GM18507 (cell line): ENCODE data around the gene TRIO.
"Not testable (repeated sequence)": the region's sequence is repeated elsewhere in the genome, so short reads cannot be mapped to it uniquely, and the experiment has no call there.

Experiments
- DNase-seq: peaks from one replicate; pipeline ENCODE4 v3.0.0; 2011; ENCODE audit warnings: low read depth; ENCODE audit not compliant: insufficient read length; ENCODE audit errors: extremely low spot score
- FAIRE-seq: peaks from 2 replicates; lab custom pipeline; 2011; peaks lifted over from hg19 to GRCh38; lab: Jason Lieb, UNC

The TRIO gene

GRCh38 chr5:14200312-14200990 is 57.3 kb downstream of the TRIO start:
- DNase-seq (no peak), FAIRE-seq (no peak)

- DNase-seq (no peak), FAIRE-seq (no peak)
Observed at GRCh38 chr5:14201325-14202045, 58.3 kb downstream of the TRIO start.

- DNase-seq = no peak
- peak; percentile 9 for FAIRE-seq
Observed at GRCh38 chr5:14202462-14202861, 59.3 kb downstream of the TRIO start.

- DNase-seq = no peak
Observed at GRCh38 chr5:14204011-14204670, 61.0 kb downstream of the TRIO start.

GRCh38 chr5:14204785-14205321 is 61.7 kb downstream of the TRIO start:
- DNase-seq (no peak), FAIRE-seq (peak; percentile 64)

More at GRCh38 chr5:14204011-14204670, 61.0 kb downstream of the TRIO start:
- no peak for FAIRE-seq

- no peak for FAIRE-seq
- no peak for DNase-seq
Observed at GRCh38 chr5:14206028-14206725, 63.0 kb downstream of the TRIO start.

GRCh38 chr5:14207428-14207827 is 64.3 kb downstream of the TRIO start:
- DNase-seq = not testable (repeated sequence)
- FAIRE-seq = peak; percentile 60

- peak; percentile 95 for FAIRE-seq
- DNase-seq = no peak
Observed at GRCh38 chr5:14208071-14209021, 65.2 kb downstream of the TRIO start.

- no peak for DNase-seq
- peak; percentile 18 for FAIRE-seq
Observed at GRCh38 chr5:14209222-14209822, 66.2 kb downstream of the TRIO start.

- DNase-seq (no peak), FAIRE-seq (no peak)
Observed at GRCh38 chr5:14209836-14210235, 66.7 kb downstream of the TRIO start.

- no peak for FAIRE-seq
Observed at GRCh38 chr5:14210729-14211128, 67.6 kb downstream of the TRIO start.

GRCh38 chr5:14211818-14212803 is 69.0 kb downstream of the TRIO start:
- DNase-seq (no peak), FAIRE-seq (peak; percentile 93)

More at GRCh38 chr5:14210729-14211128, 67.6 kb downstream of the TRIO start:
- DNase-seq = no peak

GRCh38 chr5:14212838-14213237 is 69.7 kb downstream of the TRIO start:
- DNase-seq (no peak), FAIRE-seq (no peak)

GRCh38 chr5:14213253-14213652 is 70.1 kb downstream of the TRIO start:
- FAIRE-seq (no peak), DNase-seq (no peak)

GRCh38 chr5:14213813-14214585 is 70.9 kb downstream of the TRIO start:
- peak; percentile 79 for FAIRE-seq
- DNase-seq = no peak

GRCh38 chr5:14215901-14216300 is 72.8 kb downstream of the TRIO start:
- DNase-seq (no peak), FAIRE-seq (no peak)
